IMR-90 (cell line): ENCODE results near the gene ASPN. TPM values are rescaled to one million over a fixed set of nuclear protein-coding genes. Genes with fewer than 3 reads are reported as not detected.

ENCODE experiments used
- ATAC-seq: fragments of 200-7000 bp; cut with Tn5 transposase; 2 replicates; pipeline ENCODE4 v1.9.1; 2020; ENCODE audit warnings: low read depth, mild to moderate bottlenecking, moderate library complexity
- BruUV-seq: library from RNA; stranded (reverse); fragments of 400-500 nt; replicated peaks from 2 replicates; lab custom pipeline; 2021; lab: Mats Ljungman, UMichigan
- CTCF ChIA-PET: fragments of 300-600 bp; formaldehyde crosslinking; extraction: SDS; loops from one replicate; lab custom pipeline; 2021; ENCODE audit warnings: antibody characterized with exemption; lab: Yijun Ruan, JAX
- POLR2A ChIA-PET: fragments of 300-600 bp; sonication (Branson Sonifier 250); formaldehyde crosslinking; loops from one replicate; lab custom pipeline; 2022; ENCODE audit warnings: antibody characterized with exemption; ENCODE audit not compliant: unreplicated experiment; lab: Charles Lee
- DNase-seq: peaks from one replicate; pipeline ENCODE4 v3.0.0; 2013
- H2AFZ ChIP-seq: replicated peaks from 2 replicates; pipeline ENCODE3; 2013; ENCODE audit warnings: low read length, mild to moderate bottlenecking; ENCODE audit not compliant: poor library complexity
- H2AK5ac ChIP-seq: 2 replicates; pipeline ENCODE4 v1.6.1; 2013; ENCODE audit warnings: low read depth, low read length, inconsistent platforms
- H2AK9ac ChIP-seq: replicated peaks from 2 replicates; pipeline ENCODE3; 2013; ENCODE audit warnings: mild to moderate bottlenecking, low read depth, low read length, moderate library complexity; ENCODE audit not compliant: poor library complexity
- H2BK120ac ChIP-seq: 2 replicates; pipeline ENCODE4 v1.6.1; 2013; ENCODE audit warnings: low read depth, low read length, inconsistent platforms
- H2BK15ac ChIP-seq: 3 replicates; pipeline ENCODE4 v1.6.1; 2013; ENCODE audit warnings: low read depth, low read length, inconsistent platforms
- H2BK20ac ChIP-seq: 2 replicates; pipeline ENCODE4 v1.6.1; 2013; ENCODE audit warnings: low read depth, mild to moderate bottlenecking, inconsistent platforms, low read length, moderate library complexity
- H2BK5ac ChIP-seq: 2 replicates; pipeline ENCODE4 v1.6.1; 2013; ENCODE audit warnings: mild to moderate bottlenecking, low read depth, low read length, inconsistent platforms; ENCODE audit not compliant: poor library complexity, severe bottlenecking
- H3K14ac ChIP-seq: replicated peaks from 2 replicates; pipeline ENCODE4 v1.6.1; 2013; ENCODE audit warnings: low read depth, low read length, inconsistent platforms
- H3K18ac ChIP-seq: 2 replicates; pipeline ENCODE4 v1.6.1; 2013; ENCODE audit warnings: low read depth, low read length, control low read depth
- H3K23ac ChIP-seq: 2 replicates; pipeline ENCODE4 v1.6.1; 2013; ENCODE audit warnings: low read depth, low read length, inconsistent platforms
- H3K27ac ChIP-seq: 2 replicates; pipeline ENCODE4 v1.5.1; 2013; ENCODE audit warnings: mild to moderate bottlenecking, control low read depth, low read length; ENCODE audit not compliant: insufficient read depth
- H3K27me3 ChIP-seq: 2 replicates; pipeline ENCODE4 v1.6.1; 2013; ENCODE audit warnings: low read length; ENCODE audit not compliant: control insufficient read depth, insufficient read depth
- H3K36me3 ChIP-seq: 2 replicates; pipeline ENCODE4 v1.6.1; 2013; ENCODE audit warnings: low read length, mixed read lengths; ENCODE audit not compliant: control insufficient read depth, insufficient read depth
- H3K4ac ChIP-seq: 2 replicates; pipeline ENCODE4 v1.6.1; 2013; ENCODE audit warnings: low read depth, low read length, inconsistent platforms
- H3K4me1 ChIP-seq: 2 replicates; pipeline ENCODE4 v1.6.1; 2013; ENCODE audit warnings: low read length, mixed read lengths; ENCODE audit not compliant: control insufficient read depth, insufficient read depth
- H3K4me2 ChIP-seq: 2 replicates; pipeline ENCODE4 v1.6.1; 2013; ENCODE audit warnings: low read depth, mild to moderate bottlenecking, control low read depth, low read length, moderate library complexity
- H3K4me3 ChIP-seq: 2 replicates; pipeline ENCODE4 v1.5.1; 2013; ENCODE audit warnings: low read depth, mild to moderate bottlenecking, control low read depth, low read length, moderate library complexity; ENCODE audit not compliant: insufficient read depth
- H3K56ac ChIP-seq: 2 replicates; pipeline ENCODE4 v1.6.1; 2013; ENCODE audit warnings: low read length, inconsistent platforms; ENCODE audit not compliant: insufficient read depth; ENCODE audit errors: extremely low read depth
- H3K79me1 ChIP-seq, 2 experiments: 2 replicates each; pipeline ENCODE4 v1.6.1; 2013; ENCODE audit warnings: low read length in 2 of 2, inconsistent platforms in 1 of 2, low read depth in 1 of 2
- H3K9ac ChIP-seq: 2 replicates; pipeline ENCODE4 v1.6.1; 2013; ENCODE audit warnings: low read depth, low read length, control low read depth
- H3K9me1 ChIP-seq: 2 replicates; pipeline ENCODE4 v1.6.1; 2013; ENCODE audit warnings: low read length, inconsistent platforms; ENCODE audit not compliant: insufficient read depth
- H3K9me3 ChIP-seq: 2 replicates; pipeline ENCODE4 v1.6.1; 2013; ENCODE audit warnings: low read length; ENCODE audit not compliant: control insufficient read depth, insufficient read depth
- H4K20me1 ChIP-seq: 2 replicates; pipeline ENCODE4 v1.6.1; 2013; ENCODE audit warnings: low read length, inconsistent platforms; ENCODE audit not compliant: insufficient read depth
- H4K5ac ChIP-seq: 2 replicates; pipeline ENCODE4 v1.6.1; 2013; ENCODE audit warnings: mild to moderate bottlenecking, low read depth, low read length, control low read depth
- H4K8ac ChIP-seq, 2 experiments: 2 replicates each; pipeline ENCODE4 v1.6.1; 2013; ENCODE audit warnings: low read depth in 2 of 2, low read length in 2 of 2, control low read depth in 1 of 2, inconsistent platforms in 1 of 2
- H4K91ac ChIP-seq: 2 replicates; pipeline ENCODE4 v1.6.1; 2013; ENCODE audit warnings: low read depth, low read length, inconsistent platforms; ENCODE audit not compliant: insufficient read depth
- CHD1 ChIP-seq: IDR thresholded peaks from 2 replicates; pipeline ENCODE4 v1.6.1; 2012; ENCODE audit warnings: low read depth, low read length, improper control_type of control experiment
- ELK1 ChIP-seq: fragments of 150-350 bp; IDR thresholded peaks from 2 replicates; pipeline ENCODE4 v1.6.1; 2016; ENCODE audit warnings: low read depth, mild to moderate bottlenecking, low read length, moderate library complexity, borderline replicate concordance
- FOS ChIP-seq: fragments of 150-350 bp; IDR thresholded peaks from 2 replicates; pipeline ENCODE4 v1.6.1; 2016; ENCODE audit warnings: low read depth, low read length
- MAFK ChIP-seq: IDR thresholded peaks from 2 replicates; pipeline ENCODE4 v1.6.1; 2012; ENCODE audit warnings: low read depth, low read length, improper control_type of control experiment
- MAZ ChIP-seq: IDR thresholded peaks from 2 replicates; pipeline ENCODE4 v1.6.1; 2012; ENCODE audit warnings: low read depth, mild to moderate bottlenecking, low read length, improper control_type of control experiment, moderate library complexity, borderline replicate concordance
- MXI1 ChIP-seq: IDR thresholded peaks from 2 replicates; pipeline ENCODE4 v1.6.1; 2012; ENCODE audit warnings: low read depth, mild to moderate bottlenecking, low read length, moderate library complexity, borderline replicate concordance
- NFE2L2 ChIP-seq: fragments of 150-350 bp; IDR thresholded peaks from 2 replicates; pipeline ENCODE4 v1.6.1; 2016; ENCODE audit warnings: low read depth, mild to moderate bottlenecking, low read length
- POLR2A ChIP-seq: IDR thresholded peaks from 2 replicates; pipeline ENCODE4 v1.6.1; 2012; ENCODE audit warnings: mild to moderate bottlenecking, low read depth, low read length
- RAD21 ChIP-seq: IDR thresholded peaks from 2 replicates; pipeline ENCODE4 v1.6.1; 2012; ENCODE audit warnings: low read length, improper control_type of control experiment
- RCOR1 ChIP-seq: IDR thresholded peaks from 2 replicates; pipeline ENCODE4 v1.6.1; 2012; ENCODE audit warnings: mild to moderate bottlenecking, low read length, improper control_type of control experiment; ENCODE audit not compliant: insufficient replicate concordance
- SMC3 ChIP-seq: fragments of 150-350 bp; IDR thresholded peaks from 2 replicates; pipeline ENCODE4 v1.6.1; 2016; ENCODE audit warnings: low read depth, mild to moderate bottlenecking, antibody characterized with exemption, low read length, moderate library complexity
- whole genome bisulfite sequencing, 2 experiments: methylation state at CpG; one replicate each; pipeline versions ENCODE4 v1.1.5 to v1.1.7; 2013; ENCODE audit warnings: missing lambda C conversion rate in 2 of 2; ENCODE audit not compliant: insufficient read length in 1 of 2; ENCODE audit errors: extremely low coverage in 2 of 2; 5-methylcytosine and 5-hydroxymethylcytosine counted together
- dilution Hi-C: fragments of 300-500 bp; cut with HindIII; formaldehyde crosslinking; loops from one replicate; pipeline ENCODE4 v1.14.3; 2018; ENCODE audit warnings: low sequenced_read_pairs; ENCODE audit not compliant: unreplicated experiment
- in situ Hi-C: fragments of 300-500 bp; cut with MboI; formaldehyde crosslinking; loops from 3 replicates; pipeline ENCODE4 v1.14.3; 2019; ENCODE audit warnings: low sequenced_read_pairs, inconsistent platforms, mixed read lengths
- intact Hi-C: fragments of 100-400 bp; cut with micrococcal nuclease; formaldehyde crosslinking; loops from 2 replicates; pipeline ENCODE4 v1.10.0; 2022
- polyA plus RNA-seq, 3 experiments: library from polyadenylated mRNA; depleted of rRNA; stranded (reverse); fragments of >200 nt; gene quantifications; 2 replicates each; pipeline ENCODE4 v1.2.3, GENCODE V29; 2012; ENCODE audit warnings: low replicate concordance in 1 of 3
- total RNA-seq: library from RNA; depleted of rRNA; stranded (reverse); fragments of >200 nt; gene quantifications from 2 replicates; pipeline ENCODE4 v1.2.3, GENCODE V29; 2012
- TF ChIP-seq, protein P1 (sequence below): fragments of 150-350 bp; IDR thresholded peaks from 2 replicates; pipeline ENCODE4 v1.6.1; 2017; ENCODE audit warnings: mild to moderate bottlenecking, antibody characterized with exemption, low read length, low read depth

The ASPN gene
- total and polyA plus RNA-seq, 2 of the 4 experiments (the other 2 are of a cell fraction) = under 0.01 to 0.09 TPM

DNA sequence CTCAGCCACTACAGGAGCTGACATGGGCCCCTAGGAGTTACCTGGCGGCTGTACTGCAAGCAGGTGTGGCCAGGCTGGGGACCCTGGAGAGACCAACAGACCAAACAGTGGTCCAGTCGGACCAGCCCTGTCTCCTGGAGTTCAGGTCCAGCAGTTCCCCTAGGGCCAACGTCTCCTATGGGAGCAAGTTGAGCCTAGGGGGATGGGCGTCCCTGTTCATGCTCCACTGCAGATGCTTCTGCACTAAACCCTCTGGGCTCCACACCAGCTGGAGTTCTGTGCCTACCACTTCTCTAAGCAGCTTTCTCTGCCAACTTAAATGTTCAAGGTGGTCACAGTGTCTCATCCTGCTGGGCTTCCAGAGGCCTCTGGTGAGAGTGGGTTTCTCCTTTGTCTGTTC, 37.5 kb downstream of the ASPN start:
- Histone ChIP-seq H2AK9ac (no peak overlapping the region), H3K4ac (no peak overlapping the region), H2BK20ac (no peak overlapping the region), H4K91ac (no peak overlapping the region), H3K27me3 (no peaks in the 10 kb centered on the region; the same call in 1 of the 2 replicates), H3K4me2 (no peak overlapping the region), H4K5ac (no peak overlapping the region), H2BK120ac (no peak overlapping the region), H3K9me1 (no peaks in the 10 kb centered on the region), H3K56ac (no peak overlapping the region), H3K4me3 (no peak overlapping the region), H3K79me1 (no peaks in the 10 kb centered on the region), H3K9me3 (no peaks in the 10 kb centered on the region), H3K14ac (no peak overlapping the region), H2BK5ac (no peak overlapping the region), H4K20me1 (no peaks in the 10 kb centered on the region), H2AK5ac (no peak overlapping the region), H4K8ac (no peak overlapping the region), H2BK15ac (no peak overlapping the region), H3K23ac (no peak overlapping the region), H3K4me1 (no peaks in the 10 kb centered on the region; the same call in 1 of the 2 replicates), H3K18ac (no peak overlapping the region), H3K36me3 (no peaks in the 10 kb centered on the region), H2AFZ (no peak overlapping the region), H3K27ac (no peak overlapping the region), H3K9ac (no peak overlapping the region)
- CTCF ChIA-PET = no interaction called here
- dilution Hi-C loops (no loop called here), intact Hi-C loops (no loop called here), in situ Hi-C loops (no loop called here)
- ATAC-seq (no peak), DNase-seq (no peak)
- no TSS peak for BruUV-seq
- POLR2A ChIA-PET = no interaction called here
- 76% methylated on average over 3 of the region's 4 CpGs; no CpG with 5 or more reads in 1 of the 2 experiments for WGBS, 2 experiments
- TF ChIP-seq ELK1 = no peak
- no peak for TF ChIP-seq MAZ
- no peak for TF ChIP-seq RCOR1
- no peak for TF ChIP-seq POLR2A
- no peak for TF ChIP-seq RAD21
- no peak for TF ChIP-seq MXI1
- TF ChIP-seq MAFK = no peak
- no peak for TF ChIP-seq CHD1
- TF ChIP-seq, protein P1, sequence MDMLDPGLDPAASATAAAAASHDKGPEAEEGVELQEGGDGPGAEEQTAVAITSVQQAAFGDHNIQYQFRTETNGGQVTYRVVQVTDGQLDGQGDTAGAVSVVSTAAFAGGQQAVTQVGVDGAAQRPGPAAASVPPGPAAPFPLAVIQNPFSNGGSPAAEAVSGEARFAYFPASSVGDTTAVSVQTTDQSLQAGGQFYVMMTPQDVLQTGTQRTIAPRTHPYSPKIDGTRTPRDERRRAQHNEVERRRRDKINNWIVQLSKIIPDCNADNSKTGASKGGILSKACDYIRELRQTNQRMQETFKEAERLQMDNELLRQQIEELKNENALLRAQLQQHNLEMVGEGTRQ = no peak
- no peak for TF ChIP-seq NFE2L2
- no peak for TF ChIP-seq FOS
- no peak for TF ChIP-seq SMC3
